SK-N-SH treated with all-trans-retinoic acid at 6 μM for 48 hours (cell line): Measurements from ENCODE around the gene DCP1B.

Experiments used
- ATAC-seq: fragments of 200-7000 bp; cut with Tn5 transposase; 3 replicates; pipeline ENCODE4 v1.9.1; 2020; ENCODE audit warnings: mild to moderate bottlenecking, moderate library complexity
- ARNTL ChIP-seq: fragments of 450-650 bp; formaldehyde crosslinking; IDR thresholded peaks from 2 replicates; pipeline ENCODE4 v1.5.0; 2020; ENCODE audit warnings: low read depth, mild to moderate bottlenecking, moderate library complexity, borderline replicate concordance
- BACH2 ChIP-seq: fragments of 250-450 bp; sonication (Bioruptor Pico); IDR thresholded peaks from 2 replicates; pipeline ENCODE4 v1.9.0; 2021; ENCODE audit warnings: mild to moderate bottlenecking, borderline replicate concordance
- CREB5 ChIP-seq: fragments of 250-450 bp; sonication (Bioruptor Pico); IDR thresholded peaks from 2 replicates; pipeline ENCODE4 v1.5.1; 2020; ENCODE audit warnings: low read depth, mild to moderate bottlenecking, moderate library complexity
- CSDC2 ChIP-seq: fragments of 250-450 bp; sonication (Bioruptor Pico); IDR thresholded peaks from 2 replicates; pipeline ENCODE4 v1.5.0; 2020; ENCODE audit warnings: mild to moderate bottlenecking, moderate library complexity
- ESRRG ChIP-seq: fragments of 250-450 bp; sonication (Bioruptor Pico); IDR thresholded peaks from 2 replicates; pipeline ENCODE4 v1.6.1; 2021; ENCODE audit warnings: mild to moderate bottlenecking
- GLIS3 ChIP-seq: fragments of 250-450 bp; sonication (Bioruptor Pico); IDR thresholded peaks from 2 replicates; pipeline ENCODE4 v1.5.0; 2020; ENCODE audit warnings: mild to moderate bottlenecking, moderate library complexity
- ISL1 ChIP-seq: fragments of 250-450 bp; sonication (Bioruptor Pico); IDR thresholded peaks from 2 replicates; pipeline ENCODE4 v2.1.2; 2022; ENCODE audit warnings: mild to moderate bottlenecking, moderate library complexity
- OSR1 ChIP-seq: fragments of 250-450 bp; sonication (Bioruptor Pico); IDR thresholded peaks from 2 replicates; pipeline ENCODE4 v1.8.0; 2022; ENCODE audit warnings: moderate library complexity, mild to moderate bottlenecking, inconsistent platforms
- PATZ1 ChIP-seq: fragments of 250-450 bp; sonication (Bioruptor Pico); IDR thresholded peaks from 2 replicates; pipeline ENCODE4 v1.8.0; 2020; ENCODE audit warnings: mild to moderate bottlenecking, moderate library complexity, borderline replicate concordance
- POU6F1 ChIP-seq: fragments of 250-450 bp; sonication (Bioruptor Pico); IDR thresholded peaks from 2 replicates; pipeline ENCODE4 v1.8.0; 2021; ENCODE audit warnings: low read depth, mild to moderate bottlenecking, moderate library complexity, borderline replicate concordance
- PPARA ChIP-seq: fragments of 250-450 bp; sonication (Bioruptor Pico); IDR thresholded peaks from 2 replicates; pipeline ENCODE4 v1.5.0; 2020; ENCODE audit warnings: mild to moderate bottlenecking, borderline replicate concordance
- RARB ChIP-seq: fragments of 250-450 bp; sonication (Bioruptor Pico); IDR thresholded peaks from 2 replicates; pipeline ENCODE4 v1.8.0; 2021; ENCODE audit warnings: mild to moderate bottlenecking, moderate library complexity
- SNAI2 ChIP-seq: fragments of 250-450 bp; sonication (Bioruptor Pico); IDR thresholded peaks from 2 replicates; pipeline ENCODE4 v1.5.0; 2020; ENCODE audit warnings: mild to moderate bottlenecking, moderate library complexity
- TCF4 ChIP-seq: fragments of 250-450 bp; sonication (Bioruptor Pico); IDR thresholded peaks from 2 replicates; pipeline ENCODE4 v1.8.0; 2021; ENCODE audit warnings: mild to moderate bottlenecking, moderate library complexity, borderline replicate concordance
- TOX ChIP-seq: fragments of 250-450 bp; sonication (Bioruptor Pico); IDR thresholded peaks from 2 replicates; pipeline ENCODE4 v1.8.0; 2021; ENCODE audit warnings: mild to moderate bottlenecking, moderate library complexity, borderline replicate concordance
- TSHZ2 ChIP-seq: fragments of 250-450 bp; sonication (Bioruptor Pico); IDR thresholded peaks from 2 replicates; pipeline ENCODE4 v1.5.0; 2020; ENCODE audit warnings: mild to moderate bottlenecking, moderate library complexity
- ZC3H10 ChIP-seq: fragments of 250-450 bp; sonication (Bioruptor Pico); IDR thresholded peaks from 2 replicates; pipeline ENCODE4 v1.5.1; 2021; ENCODE audit warnings: mild to moderate bottlenecking, moderate library complexity
- ZFP30 ChIP-seq: fragments of 450-650 bp; formaldehyde crosslinking; IDR thresholded peaks from 2 replicates; pipeline ENCODE4 v1.5.0; 2022; ENCODE audit warnings: mild to moderate bottlenecking, moderate library complexity
- ZNF565 ChIP-seq: fragments of 450-650 bp; formaldehyde crosslinking; conservative IDR thresholded peaks from 2 replicates; pipeline ENCODE4 v1.5.0; 2020; ENCODE audit warnings: low read depth, mild to moderate bottlenecking, moderate library complexity
- ZNF70 ChIP-seq: fragments of 450-650 bp; formaldehyde crosslinking; IDR thresholded peaks from 2 replicates; pipeline ENCODE4 v1.5.0; 2020; ENCODE audit warnings: mild to moderate bottlenecking, moderate library complexity

The DCP1B gene

GRCh38 chr12:1922075-1922709, 82.1 kb downstream of the DCP1B start:
- TF ChIP-seq ZC3H10 (CRISPR knock-in tag), result no peak
- TF ChIP-seq SNAI2 (CRISPR knock-in tag), result no peak
- no peak for TF ChIP-seq GLIS3 (CRISPR knock-in tag)
- TF ChIP-seq PPARA (CRISPR knock-in tag), result no peak
- TF ChIP-seq CSDC2 (CRISPR knock-in tag), result no peak
- no peak for TF ChIP-seq TSHZ2
- no peak for TF ChIP-seq ZFP30 (CRISPR knock-in tag)
- TF ChIP-seq BACH2 (CRISPR knock-in tag), result no peak
- no peak for TF ChIP-seq OSR1 (CRISPR knock-in tag)
- no peak for TF ChIP-seq ISL1 (CRISPR knock-in tag)
- no peak for ATAC-seq

- no peak for ATAC-seq
- TF ChIP-seq TOX (CRISPR knock-in tag) (no peak), OSR1 (CRISPR knock-in tag) (no peak), ESRRG (CRISPR knock-in tag) (no peak), SNAI2 (CRISPR knock-in tag) (no peak)
- TF ChIP-seq, all 23 proteins: peak for 0
Observed at GRCh38 chr12:1920971-1921370, 83.3 kb downstream of the DCP1B start.

GRCh38 chr12:1920436-1920835, 83.8 kb downstream of the DCP1B start:
- TF ChIP-seq OSR1 (CRISPR knock-in tag) (no peak), ESRRG (CRISPR knock-in tag) (no peak), TOX (CRISPR knock-in tag) (no peak), BACH2 (CRISPR knock-in tag) (no peak), TCF4 (CRISPR knock-in tag) (no peak), ARNTL (CRISPR knock-in tag) (no peak), RARB (CRISPR knock-in tag) (no peak), POU6F1 (CRISPR knock-in tag) (no peak), SNAI2 (CRISPR knock-in tag) (no peak), ZFP30 (CRISPR knock-in tag) (no peak), GLIS3 (CRISPR knock-in tag) (no peak), ZNF565 (CRISPR knock-in tag) (no peak), CREB5 (no peak), TSHZ2 (no peak), ZNF70 (CRISPR knock-in tag) (no peak), PATZ1 (CRISPR knock-in tag) (no peak), ZC3H10 (CRISPR knock-in tag) (no peak), ISL1 (CRISPR knock-in tag) (no peak)
- ATAC-seq, result no peak
